H4 (cell line): ENCODE results near the gene YWHAH. TPM values are rescaled to one million over a fixed set of nuclear protein-coding genes. Genes with fewer than 3 reads are reported as not detected.

Source experiments
- DNase-seq: peaks from one replicate; pipeline ENCODE4 v3.0.0-alpha.2; 2015; ENCODE audit warnings: low spot score
- total RNA-seq: library from RNA; depleted of rRNA; stranded (reverse); fragments of >200 nt; shearing (Covaris generic); gene quantifications from 2 replicates; pipeline ENCODE4 v1.2.3, GENCODE V29; 2014

The YWHAH gene
- total RNA-seq, 1 experiment from 2014 or later: 105 TPM

- DNase-seq: no peak
Measured at GRCh38 chr22:31923136-31923535, 21.2 kb upstream of the YWHAH start.

GRCh38 chr22:31923747-31924146 is 20.6 kb upstream of the YWHAH start:
- no peak for DNase-seq

- no peak for DNase-seq
Measured at GRCh38 chr22:31925056-31925455, 19.3 kb upstream of the YWHAH start.

- no peak for DNase-seq
Measured at GRCh38 chr22:31926024-31926423, 18.3 kb upstream of the YWHAH start.

GRCh38 chr22:31926969-31927368 is 17.4 kb upstream of the YWHAH start:
- DNase-seq: no peak

GRCh38 chr22:31927562-31927961 is 16.8 kb upstream of the YWHAH start:
- no peak for DNase-seq

- no peak for DNase-seq
Measured at GRCh38 chr22:31929167-31929930, 15.0 kb upstream of the YWHAH start.

GRCh38 chr22:31932863-31933262 is 11.5 kb upstream of the YWHAH start:
- DNase-seq: no peak

- DNase-seq: no peak
Measured at GRCh38 chr22:31933406-31933805, 10.9 kb upstream of the YWHAH start.

GRCh38 chr22:31933816-31934482 is 10.4 kb upstream of the YWHAH start:
- DNase-seq: no peak

GRCh38 chr22:31935961-31936635 is 8.2 kb upstream of the YWHAH start:
- DNase-seq: no peak

GRCh38 chr22:31937341-31937740 is 7.0 kb upstream of the YWHAH start:
- DNase-seq: no peak

- no peak for DNase-seq
Measured at GRCh38 chr22:31938296-31938695, 6.0 kb upstream of the YWHAH start.

GRCh38 chr22:31940506-31940905 is 3.8 kb upstream of the YWHAH start:
- no peak for DNase-seq

- DNase-seq: no peak
Measured at GRCh38 chr22:31942091-31942490, 2.2 kb upstream of the YWHAH start.

GRCh38 chr22:31943206-31943977 is 943 bp upstream of the YWHAH start:
- no peak for DNase-seq

GRCh38 chr22:31944700-31945442 is 536 bp downstream of the YWHAH start:
- DNase-seq: no peak

GRCh38 chr22:31945443-31945855 is 1.1 kb downstream of the YWHAH start:
- DNase-seq: no peak

- no peak for DNase-seq
Measured at GRCh38 chr22:31945971-31946680, 1.8 kb downstream of the YWHAH start.

- no peak for DNase-seq
Measured at GRCh38 chr22:31947296-31947695, 3.0 kb downstream of the YWHAH start.

GRCh38 chr22:31948002-31948401 is 3.7 kb downstream of the YWHAH start:
- DNase-seq: no peak
